GM12878 (cell line): ENCODE results near the gene TXNIP. TPM values are rescaled to one million over a fixed set of nuclear protein-coding genes. Genes with fewer than 3 reads are reported as not detected.

Experiments
- CEBPB ChIP-seq, 2 experiments: fragments of 150-350 bp in 1 of 2; IDR thresholded peaks; 2 replicates each; pipeline ENCODE4 v1.6.1; 2012 to 2014; ENCODE audit warnings: low read depth in 2 of 2, low read length in 2 of 2, borderline replicate concordance in 1 of 2, inconsistent platforms in 1 of 2
- CHD1 ChIP-seq: IDR thresholded peaks from 2 replicates; pipeline ENCODE4 v1.6.1; 2012; ENCODE audit warnings: low read depth, low read length, improper control_type of control experiment
- EED ChIP-seq: sonication (generic); IDR thresholded peaks from 2 replicates; pipeline ENCODE4 v1.6.1; 2016; ENCODE audit warnings: antibody characterized with exemption, low read depth
- EGR1 ChIP-seq, 2 experiments: IDR thresholded peaks; 1 replicate in 1 of 2; 2 replicates in 1 of 2; pipeline ENCODE4 v1.6.1; 2011 to 2012; ENCODE audit warnings: low read depth in 2 of 2, low read length in 2 of 2, borderline replicate concordance in 1 of 2, mild to moderate bottlenecking in 1 of 2, moderate library complexity in 1 of 2
- MYB ChIP-seq: fragments of 150-350 bp; IDR thresholded peaks from 2 replicates; pipeline ENCODE4 v1.6.1; 2014; ENCODE audit warnings: mild to moderate bottlenecking, low read depth, low read length, borderline replicate concordance
- NFXL1 ChIP-seq: fragments of 450-650 bp; IDR thresholded peaks from 2 replicates; pipeline ENCODE4 v1.6.1; 2017; ENCODE audit warnings: antibody characterized with exemption, mild to moderate bottlenecking, borderline replicate concordance
- NR2C1 ChIP-seq: fragments of 450-650 bp; IDR thresholded peaks from 2 replicates; pipeline ENCODE4 v1.6.1; 2017; ENCODE audit warnings: antibody characterized with exemption, mild to moderate bottlenecking, moderate library complexity
- NR2F1 ChIP-seq: fragments of 450-650 bp; conservative IDR thresholded peaks from 2 replicates; pipeline ENCODE4 v1.6.1; 2017; ENCODE audit warnings: mild to moderate bottlenecking
- PAX8 ChIP-seq: fragments of 450-650 bp; IDR thresholded peaks from 2 replicates; pipeline ENCODE4 v1.6.1; 2017; ENCODE audit warnings: mild to moderate bottlenecking, moderate library complexity
- POLR2A ChIP-seq: IDR thresholded peaks from 2 replicates; pipeline ENCODE4 v1.6.1; 2011; ENCODE audit warnings: low read depth, mild to moderate bottlenecking, low read length
- RAD21 ChIP-seq: IDR thresholded peaks from 2 replicates; pipeline ENCODE4 v1.6.1; 2011; ENCODE audit warnings: mild to moderate bottlenecking, low read depth, low read length, moderate library complexity; ENCODE audit not compliant: insufficient read depth
- STAT1 ChIP-seq: fragments of 450-650 bp; conservative IDR thresholded peaks from 2 replicates; pipeline ENCODE4 v1.6.1; 2014; ENCODE audit warnings: antibody characterized with exemption, mild to moderate bottlenecking
- ZNF622 ChIP-seq: fragments of 450-650 bp; IDR thresholded peaks from 2 replicates; pipeline ENCODE4 v1.6.1; 2017; ENCODE audit warnings: mild to moderate bottlenecking, inconsistent platforms
- polyA plus RNA-seq, 11 experiments: library from polyadenylated mRNA; depleted of rRNA in 4 of 11; unstranded in 6 of 11; stranded (reverse) in 5 of 11; fragments of >200 nt; fragmentation: Nextera tagmentation in 4 of 11; fragmentation: Illumina TruSeq in 1 of 11; extraction: Ambion mirVana in 4 of 11; extraction: Trizol in 1 of 11; gene quantifications; 1 replicate in 1 of 11; 2 replicates in 10 of 11; pipeline versions ENCODE4 v1.2.1 to v1.2.3, GENCODE V29; 2011 to 2016; ENCODE audit warnings: inconsistent platforms in 2 of 11, missing spikeins in 2 of 11, low read depth in 1 of 11
- total RNA-seq, 4 experiments: library from RNA; depleted of rRNA in 3 of 4; stranded (reverse); fragments of >200 nt in 3 of 4; fragmentation: Illumina TruSeq in 1 of 4; extraction: Trizol in 1 of 4; gene quantifications; 2 replicates each; pipeline versions ENCODE4 v1.2.1 to v1.2.3, GENCODE V29; 2013 to 2021
- TF ChIP-seq, protein P1 (sequence below): fragments of 450-650 bp; IDR thresholded peaks from 2 replicates; pipeline ENCODE4 v1.6.1; 2017; ENCODE audit warnings: mild to moderate bottlenecking, moderate library complexity
- TF ChIP-seq, protein P2 (sequence below): IDR thresholded peaks from 2 replicates; pipeline ENCODE4 v1.6.1; 2011; ENCODE audit warnings: mild to moderate bottlenecking, low read depth, low read length, moderate library complexity; ENCODE audit not compliant: insufficient replicate concordance
- TF ChIP-seq, protein P3 (sequence below): IDR thresholded peaks from 2 replicates; pipeline ENCODE4 v1.6.1; 2011; ENCODE audit warnings: low read depth, mild to moderate bottlenecking, low read length, moderate library complexity, borderline replicate concordance; ENCODE audit errors: extremely low read depth
- TF ChIP-seq, protein P4 (sequence below): fragments of 450-650 bp; conservative IDR thresholded peaks from 2 replicates; pipeline ENCODE4 v1.6.1; 2017; ENCODE audit warnings: mild to moderate bottlenecking, moderate library complexity
- TF ChIP-seq, protein P5 (sequence below): IDR thresholded peaks from 2 replicates; pipeline ENCODE4 v1.6.1; 2012; ENCODE audit warnings: mild to moderate bottlenecking, low read depth, low read length

The TXNIP gene
- total and polyA plus RNA-seq, 10 of the 15 experiments (the other 5 are each of a cell fraction or from before 2014, with no cell fraction given), result 48.7 to 133 (median 107) TPM

DNA sequence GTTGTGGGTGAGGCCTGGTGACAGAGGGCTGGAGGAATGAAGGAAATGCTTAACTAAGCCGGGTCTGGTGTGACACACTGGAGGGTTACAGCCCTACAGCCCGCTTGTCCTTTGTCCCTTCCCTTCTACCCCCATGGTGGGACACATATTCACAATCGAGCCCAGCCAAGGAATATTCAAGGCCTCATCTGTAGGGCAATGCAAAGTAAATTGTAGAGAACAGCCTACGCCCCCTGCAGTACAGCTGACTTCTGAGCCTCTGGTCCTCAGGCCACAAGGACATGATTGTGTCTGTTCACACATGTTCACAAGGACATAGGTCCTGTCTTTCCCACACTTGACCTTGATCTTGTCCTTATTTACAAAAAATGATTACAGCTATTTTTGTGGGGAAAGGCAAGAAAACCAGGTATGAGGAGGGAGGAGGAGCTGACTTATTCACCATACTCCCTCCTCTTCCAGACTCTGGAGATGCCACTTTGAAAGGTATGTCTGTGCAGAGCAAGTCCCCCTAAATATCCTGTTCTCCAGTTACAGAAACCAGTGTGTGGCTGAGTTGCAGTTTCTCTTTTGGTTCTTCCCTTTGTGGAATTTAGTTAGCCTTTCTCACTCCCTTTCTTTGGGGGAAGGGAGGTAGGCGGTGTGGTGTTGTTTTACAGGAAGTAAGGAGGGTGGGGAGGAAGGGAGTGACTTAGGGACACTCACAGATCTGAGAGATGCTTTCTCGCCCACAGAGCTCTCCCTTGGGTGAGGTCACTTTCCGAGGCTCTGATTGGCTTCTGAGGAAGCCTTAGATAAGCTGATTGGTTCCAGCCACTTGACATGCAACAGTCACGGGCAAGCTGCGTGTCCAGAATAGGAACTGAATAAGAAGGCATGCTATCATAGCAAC, 17.3 kb downstream of the TXNIP start (continued):
- TF ChIP-seq EED (peak; percentile 93), PAX8 (no peak), CEBPB (IDR thresholded peaks at IDR 0.05; ENCODE audit: borderline replicate concordance in 1 of 2, low read depth in 2 of 2, low read length in 2 of 2) (no peak), EGR1 (IDR thresholded peaks at IDR 0.05; ENCODE audit: borderline replicate concordance in 1 of 2, low read depth in 2 of 2, low read length in 2 of 2) (no peak; a peak in 1 of 3 replicates), NR2C1 (no peak), POLR2A (no peak; the same call in 1 of the 2 replicates), STAT1 (no peak), NFXL1 (no peak), CHD1 (no peak), NR2F1 (no peak), ZNF622 (no peak), RAD21 (no peak), MYB (no peak)
- TF ChIP-seq, protein P1, sequence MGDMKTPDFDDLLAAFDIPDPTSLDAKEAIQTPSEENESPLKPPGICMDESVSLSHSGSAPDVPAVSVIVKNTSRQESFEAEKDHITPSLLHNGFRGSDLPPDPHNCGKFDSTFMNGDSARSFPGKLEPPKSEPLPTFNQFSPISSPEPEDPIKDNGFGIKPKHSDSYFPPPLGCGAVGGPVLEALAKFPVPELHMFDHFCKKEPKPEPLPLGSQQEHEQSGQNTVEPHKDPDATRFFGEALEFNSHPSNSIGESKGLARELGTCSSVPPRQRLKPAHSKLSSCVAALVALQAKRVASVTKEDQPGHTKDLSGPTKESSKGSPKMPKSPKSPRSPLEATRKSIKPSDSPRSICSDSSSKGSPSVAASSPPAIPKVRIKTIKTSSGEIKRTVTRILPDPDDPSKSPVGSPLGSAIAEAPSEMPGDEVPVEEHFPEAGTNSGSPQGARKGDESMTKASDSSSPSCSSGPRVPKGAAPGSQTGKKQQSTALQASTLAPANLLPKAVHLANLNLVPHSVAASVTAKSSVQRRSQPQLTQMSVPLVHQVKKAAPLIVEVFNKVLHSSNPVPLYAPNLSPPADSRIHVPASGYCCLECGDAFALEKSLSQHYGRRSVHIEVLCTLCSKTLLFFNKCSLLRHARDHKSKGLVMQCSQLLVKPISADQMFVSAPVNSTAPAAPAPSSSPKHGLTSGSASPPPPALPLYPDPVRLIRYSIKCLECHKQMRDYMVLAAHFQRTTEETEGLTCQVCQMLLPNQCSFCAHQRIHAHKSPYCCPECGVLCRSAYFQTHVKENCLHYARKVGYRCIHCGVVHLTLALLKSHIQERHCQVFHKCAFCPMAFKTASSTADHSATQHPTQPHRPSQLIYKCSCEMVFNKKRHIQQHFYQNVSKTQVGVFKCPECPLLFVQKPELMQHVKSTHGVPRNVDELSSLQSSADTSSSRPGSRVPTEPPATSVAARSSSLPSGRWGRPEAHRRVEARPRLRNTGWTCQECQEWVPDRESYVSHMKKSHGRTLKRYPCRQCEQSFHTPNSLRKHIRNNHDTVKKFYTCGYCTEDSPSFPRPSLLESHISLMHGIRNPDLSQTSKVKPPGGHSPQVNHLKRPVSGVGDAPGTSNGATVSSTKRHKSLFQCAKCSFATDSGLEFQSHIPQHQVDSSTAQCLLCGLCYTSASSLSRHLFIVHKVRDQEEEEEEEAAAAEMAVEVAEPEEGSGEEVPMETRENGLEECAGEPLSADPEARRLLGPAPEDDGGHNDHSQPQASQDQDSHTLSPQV, result peak; percentile 98
- TF ChIP-seq, protein P2, sequence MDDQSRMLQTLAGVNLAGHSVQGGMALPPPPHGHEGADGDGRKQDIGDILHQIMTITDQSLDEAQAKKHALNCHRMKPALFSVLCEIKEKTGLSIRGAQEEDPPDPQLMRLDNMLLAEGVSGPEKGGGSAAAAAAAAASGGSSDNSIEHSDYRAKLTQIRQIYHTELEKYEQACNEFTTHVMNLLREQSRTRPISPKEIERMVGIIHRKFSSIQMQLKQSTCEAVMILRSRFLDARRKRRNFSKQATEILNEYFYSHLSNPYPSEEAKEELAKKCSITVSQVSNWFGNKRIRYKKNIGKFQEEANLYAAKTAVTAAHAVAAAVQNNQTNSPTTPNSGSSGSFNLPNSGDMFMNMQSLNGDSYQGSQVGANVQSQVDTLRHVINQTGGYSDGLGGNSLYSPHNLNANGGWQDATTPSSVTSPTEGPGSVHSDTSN, result no peak
- TF ChIP-seq, protein P3, sequence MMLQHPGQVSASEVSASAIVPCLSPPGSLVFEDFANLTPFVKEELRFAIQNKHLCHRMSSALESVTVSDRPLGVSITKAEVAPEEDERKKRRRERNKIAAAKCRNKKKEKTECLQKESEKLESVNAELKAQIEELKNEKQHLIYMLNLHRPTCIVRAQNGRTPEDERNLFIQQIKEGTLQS, result no peak
- TF ChIP-seq, protein P4, sequence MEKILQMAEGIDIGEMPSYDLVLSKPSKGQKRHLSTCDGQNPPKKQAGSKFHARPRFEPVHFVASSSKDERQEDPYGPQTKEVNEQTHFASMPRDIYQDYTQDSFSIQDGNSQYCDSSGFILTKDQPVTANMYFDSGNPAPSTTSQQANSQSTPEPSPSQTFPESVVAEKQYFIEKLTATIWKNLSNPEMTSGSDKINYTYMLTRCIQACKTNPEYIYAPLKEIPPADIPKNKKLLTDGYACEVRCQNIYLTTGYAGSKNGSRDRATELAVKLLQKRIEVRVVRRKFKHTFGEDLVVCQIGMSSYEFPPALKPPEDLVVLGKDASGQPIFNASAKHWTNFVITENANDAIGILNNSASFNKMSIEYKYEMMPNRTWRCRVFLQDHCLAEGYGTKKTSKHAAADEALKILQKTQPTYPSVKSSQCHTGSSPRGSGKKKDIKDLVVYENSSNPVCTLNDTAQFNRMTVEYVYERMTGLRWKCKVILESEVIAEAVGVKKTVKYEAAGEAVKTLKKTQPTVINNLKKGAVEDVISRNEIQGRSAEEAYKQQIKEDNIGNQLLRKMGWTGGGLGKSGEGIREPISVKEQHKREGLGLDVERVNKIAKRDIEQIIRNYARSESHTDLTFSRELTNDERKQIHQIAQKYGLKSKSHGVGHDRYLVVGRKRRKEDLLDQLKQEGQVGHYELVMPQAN, result 0 out of 2 replicates have a peak, but pooled peaks have one; percentile 29
- TF ChIP-seq, protein P5, sequence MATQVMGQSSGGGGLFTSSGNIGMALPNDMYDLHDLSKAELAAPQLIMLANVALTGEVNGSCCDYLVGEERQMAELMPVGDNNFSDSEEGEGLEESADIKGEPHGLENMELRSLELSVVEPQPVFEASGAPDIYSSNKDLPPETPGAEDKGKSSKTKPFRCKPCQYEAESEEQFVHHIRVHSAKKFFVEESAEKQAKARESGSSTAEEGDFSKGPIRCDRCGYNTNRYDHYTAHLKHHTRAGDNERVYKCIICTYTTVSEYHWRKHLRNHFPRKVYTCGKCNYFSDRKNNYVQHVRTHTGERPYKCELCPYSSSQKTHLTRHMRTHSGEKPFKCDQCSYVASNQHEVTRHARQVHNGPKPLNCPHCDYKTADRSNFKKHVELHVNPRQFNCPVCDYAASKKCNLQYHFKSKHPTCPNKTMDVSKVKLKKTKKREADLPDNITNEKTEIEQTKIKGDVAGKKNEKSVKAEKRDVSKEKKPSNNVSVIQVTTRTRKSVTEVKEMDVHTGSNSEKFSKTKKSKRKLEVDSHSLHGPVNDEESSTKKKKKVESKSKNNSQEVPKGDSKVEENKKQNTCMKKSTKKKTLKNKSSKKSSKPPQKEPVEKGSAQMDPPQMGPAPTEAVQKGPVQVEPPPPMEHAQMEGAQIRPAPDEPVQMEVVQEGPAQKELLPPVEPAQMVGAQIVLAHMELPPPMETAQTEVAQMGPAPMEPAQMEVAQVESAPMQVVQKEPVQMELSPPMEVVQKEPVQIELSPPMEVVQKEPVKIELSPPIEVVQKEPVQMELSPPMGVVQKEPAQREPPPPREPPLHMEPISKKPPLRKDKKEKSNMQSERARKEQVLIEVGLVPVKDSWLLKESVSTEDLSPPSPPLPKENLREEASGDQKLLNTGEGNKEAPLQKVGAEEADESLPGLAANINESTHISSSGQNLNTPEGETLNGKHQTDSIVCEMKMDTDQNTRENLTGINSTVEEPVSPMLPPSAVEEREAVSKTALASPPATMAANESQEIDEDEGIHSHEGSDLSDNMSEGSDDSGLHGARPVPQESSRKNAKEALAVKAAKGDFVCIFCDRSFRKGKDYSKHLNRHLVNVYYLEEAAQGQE, result no peak
